ENCODE data around the gene MILR1. TPM values are rescaled to one million over a fixed set of nuclear protein-coding genes. Genes with fewer than 3 reads are reported as not detected.
"Not testable (repeated sequence)": the region's sequence is repeated elsewhere in the genome, so short reads cannot be mapped to it uniquely, and the experiment has no call there.

Gene MILR1
- total RNA-seq, 2 experiments from 2014 or later: 1.3 to 2.3 TPM

DNA sequence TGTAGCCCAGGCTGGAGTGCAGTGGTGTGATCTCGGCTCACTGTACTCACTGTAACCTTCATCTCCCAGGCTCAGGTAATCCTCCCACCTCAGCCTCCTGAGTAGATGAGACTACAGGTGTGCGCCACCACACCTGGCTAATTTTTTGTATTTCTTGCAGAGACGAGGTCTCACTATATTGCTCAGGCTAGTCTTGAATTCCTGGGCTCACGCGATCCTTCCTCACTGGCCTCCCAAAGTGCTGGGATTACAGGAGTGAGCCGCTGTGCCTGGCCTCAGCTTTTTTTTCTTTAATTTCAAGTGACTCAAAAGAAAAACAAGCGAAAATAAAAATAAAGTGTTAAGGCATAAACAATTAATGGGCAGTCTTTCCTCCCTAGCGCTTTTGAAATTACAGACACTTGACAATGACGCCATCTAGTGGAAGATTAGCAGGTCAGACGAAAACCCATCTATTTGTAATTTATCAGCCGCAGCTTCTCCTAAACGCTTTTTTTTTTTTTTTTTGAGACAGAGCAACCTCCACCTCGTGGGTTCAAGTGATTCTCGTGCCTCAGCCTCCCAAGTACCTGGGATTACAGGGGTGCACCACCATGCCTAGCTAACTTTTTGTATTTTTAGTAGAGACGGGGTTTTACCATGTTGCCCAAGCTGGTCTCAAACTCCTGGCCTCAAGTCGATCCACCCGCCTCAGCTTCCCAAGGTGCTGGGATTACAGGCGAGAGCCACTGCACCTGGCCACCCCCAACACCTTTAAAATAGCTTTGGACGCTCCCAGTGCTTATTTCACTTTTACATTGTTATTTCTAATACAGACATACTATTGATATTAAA lies 30.2 kb upstream of the MILR1 start:
- TF ChIP-seq CTCF (IDR thresholded peaks at IDR 0.05): peak; percentile 84
- H3K9me3 Mint-ChIP-seq: no peaks in the 10 kb centered on the region
- ATAC-seq (peak; percentile 63), DNase-seq (no peak)
- intact Hi-C loops (cut with micrococcal nuclease): loop anchor here (1.0 kb wide), 2 partner anchors 97 to 111 kb away; no protein-coding TSS in a partner anchor
- CTCF ChIA-PET: interaction anchor here (0.6 to 11.6 kb wide), 66 partner anchors 11 to 320 kb away, joined by 3 to 251 read pairs (median 6); partner anchors contain the start of genes CEP95, DDX5, MILR1 and POLG2
- H3K27me3 Mint-ChIP-seq: no peaks in the 10 kb centered on the region
- no peak overlapping the region for H3K27ac Mint-ChIP-seq
- H3K4me3 Mint-ChIP-seq: no peak overlapping the region
- no peaks in the 10 kb centered on the region for H3K36me3 Mint-ChIP-seq (ENCODE audit: low read depth)
- POLR2A ChIA-PET: interaction anchor here (0.9 to 2.1 kb wide), 3 partner anchors 78 to 89 kb away, joined by 3 to 11 read pairs (median 3); partner anchors contain the start of gene POLG2
- H3K4me1 Mint-ChIP-seq (ENCODE audit: low read depth): no peaks in the 10 kb centered on the region

DNA sequence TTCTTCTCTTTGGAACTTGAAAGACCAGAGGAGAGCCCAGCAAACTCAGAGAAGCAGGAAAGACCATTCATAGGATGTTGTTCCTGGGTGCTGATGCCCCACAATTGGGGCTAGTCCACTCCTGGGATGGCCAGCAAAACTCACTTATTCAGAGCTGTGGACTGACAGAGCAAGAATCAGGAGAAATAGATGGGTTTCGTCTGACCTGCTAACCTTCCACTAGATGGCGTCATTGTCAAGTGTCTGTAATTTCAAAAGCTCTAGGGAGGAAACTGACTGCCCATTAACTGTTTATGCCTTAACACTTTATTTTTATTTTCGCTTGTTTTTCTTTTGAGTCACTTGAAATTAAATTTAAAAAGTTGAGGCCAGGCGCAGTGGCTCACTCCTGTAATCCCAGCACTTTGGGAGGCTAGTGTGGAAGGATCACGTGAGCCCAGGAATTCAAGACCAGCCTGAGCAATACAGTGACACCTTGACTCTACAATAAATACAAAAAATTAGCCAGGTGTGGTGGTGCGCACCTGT lies 28.7 kb upstream of the MILR1 start:
- ChIA-PET CTCF (interaction anchor here (0.6 to 11.6 kb wide), 70 partner anchors 8 to 319 kb away, joined by 3 to 251 read pairs (median 6); partner anchors contain the start of genes CEP95, DDX5, MILR1 and POLG2), POLR2A (interaction anchor here (2.1 kb wide), 1 partner anchor 77 kb away, joined by 11 read pairs; the partner anchor contains the start of gene POLG2)
- Mint-ChIP-seq H3K36me3 (ENCODE audit: low read depth) (no peaks in the 10 kb centered on the region), H3K4me1 (ENCODE audit: low read depth) (no peaks in the 10 kb centered on the region), H3K9me3 (no peaks in the 10 kb centered on the region), H3K4me3 (no peak overlapping the region), H3K27me3 (no peaks in the 10 kb centered on the region), H3K27ac (no peak overlapping the region)
- intact Hi-C loops (cut with micrococcal nuclease): loop anchor here (5.0 kb wide), 2 partner anchors 72 to 227 kb away; no protein-coding TSS in a partner anchor
- peak; percentile 79 for ATAC-seq
- TF ChIP-seq CTCF (IDR thresholded peaks at IDR 0.05): peak; percentile 87
- no peak for DNase-seq

GRCh38 chr17:64422121-64422520 lies 26.8 kb upstream of the MILR1 start:
- not testable (repeated sequence) for DNase-seq; H3K27me3 Mint-ChIP-seq; H3K4me1 Mint-ChIP-seq (ENCODE audit: low read depth); H3K36me3 Mint-ChIP-seq (ENCODE audit: low read depth); H3K9me3 Mint-ChIP-seq; ATAC-seq; H3K27ac Mint-ChIP-seq; H3K4me3 Mint-ChIP-seq
- POLR2A ChIA-PET: interaction anchor here (1.7 kb wide), 1 partner anchor 76 kb away, joined by 5 read pairs; the partner anchor contains the start of gene POLG2
- CTCF ChIA-PET: interaction anchor here (1.6 to 11.6 kb wide), 7 partner anchors 8 to 119 kb away, joined by 4 to 251 read pairs (median 56); partner anchors contain the start of gene POLG2
- intact Hi-C loops (cut with micrococcal nuclease): loop anchor here (5.0 kb wide), 2 partner anchors 70 to 225 kb away; no protein-coding TSS in a partner anchor

GRCh38 chr17:64423881-64424280 lies 25.0 kb upstream of the MILR1 start:
- no peaks in the 10 kb centered on the region for H3K36me3 Mint-ChIP-seq (ENCODE audit: low read depth)
- ATAC-seq: no peak
- H3K27ac Mint-ChIP-seq: no peak overlapping the region
- CTCF ChIA-PET: interaction anchor here (1.2 to 11.6 kb wide), 3 partner anchors 67 to 117 kb away, joined by 4 to 251 read pairs (median 178); no protein-coding TSS in a partner anchor
- DNase-seq: no peak
- intact Hi-C loops (cut with micrococcal nuclease): loop anchor here (5.0 kb wide), 2 partner anchors 68 to 223 kb away; no protein-coding TSS in a partner anchor
- H3K27me3 Mint-ChIP-seq: no peaks in the 10 kb centered on the region
- no peak for TF ChIP-seq CTCF (IDR thresholded peaks at IDR 0.05)
- no peak overlapping the region for H3K4me3 Mint-ChIP-seq
- H3K4me1 Mint-ChIP-seq (ENCODE audit: low read depth): no peaks in the 10 kb centered on the region
- H3K9me3 Mint-ChIP-seq: no peaks in the 10 kb centered on the region
- POLR2A ChIA-PET: interaction anchor here (1.2 kb wide), 1 partner anchor 49 kb away, joined by 3 read pairs; no protein-coding TSS in a partner anchor

DNA sequence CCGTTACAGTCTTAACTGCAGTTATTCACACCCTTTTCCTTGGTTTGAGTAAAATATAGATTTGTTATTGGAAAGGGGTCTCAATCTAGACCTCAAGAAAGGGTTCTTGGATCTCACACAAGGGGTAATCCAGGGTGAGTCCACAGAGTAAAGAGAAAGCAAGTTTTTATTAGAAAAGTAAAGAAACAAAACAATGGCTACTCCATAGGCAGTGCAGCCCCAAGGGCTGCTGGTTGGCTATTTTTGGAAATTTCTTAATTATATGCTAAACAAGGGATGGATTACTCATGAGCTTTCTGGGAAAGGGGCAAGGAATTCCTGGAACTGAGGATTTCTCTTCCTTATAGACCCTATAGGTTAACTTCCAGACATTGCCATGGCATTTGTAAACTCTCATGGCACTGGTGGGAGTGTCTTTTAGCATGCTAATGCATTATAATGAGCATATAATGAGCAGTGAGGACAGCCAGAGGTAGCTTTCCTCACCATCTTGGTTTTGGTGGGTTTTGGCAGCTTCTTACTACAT lies 24.5 kb upstream of the MILR1 start:
- H3K27ac Mint-ChIP-seq: no peak overlapping the region
- H3K4me1 Mint-ChIP-seq (ENCODE audit: low read depth): no peaks in the 10 kb centered on the region
- POLR2A ChIA-PET: interaction anchor here (1.2 kb wide), 1 partner anchor 50 kb away, joined by 3 read pairs; no protein-coding TSS in a partner anchor
- no peaks in the 10 kb centered on the region for H3K9me3 Mint-ChIP-seq
- H3K36me3 Mint-ChIP-seq (ENCODE audit: low read depth): no peaks in the 10 kb centered on the region
- no peak for TF ChIP-seq CTCF (IDR thresholded peaks at IDR 0.05)
- intact Hi-C loops (cut with micrococcal nuclease): loop anchor here (5.0 kb wide), 2 partner anchors 68 to 223 kb away; no protein-coding TSS in a partner anchor
- H3K4me3 Mint-ChIP-seq: no peak overlapping the region
- no peaks in the 10 kb centered on the region for H3K27me3 Mint-ChIP-seq
- CTCF ChIA-PET: interaction anchor here (1.2 to 11.6 kb wide), 3 partner anchors 66 to 118 kb away, joined by 4 to 251 read pairs (median 178); no protein-coding TSS in a partner anchor
- DNase-seq (no peak), ATAC-seq (no peak)
